ENCODE results near the gene RGS6.

The RGS6 gene

DNA sequence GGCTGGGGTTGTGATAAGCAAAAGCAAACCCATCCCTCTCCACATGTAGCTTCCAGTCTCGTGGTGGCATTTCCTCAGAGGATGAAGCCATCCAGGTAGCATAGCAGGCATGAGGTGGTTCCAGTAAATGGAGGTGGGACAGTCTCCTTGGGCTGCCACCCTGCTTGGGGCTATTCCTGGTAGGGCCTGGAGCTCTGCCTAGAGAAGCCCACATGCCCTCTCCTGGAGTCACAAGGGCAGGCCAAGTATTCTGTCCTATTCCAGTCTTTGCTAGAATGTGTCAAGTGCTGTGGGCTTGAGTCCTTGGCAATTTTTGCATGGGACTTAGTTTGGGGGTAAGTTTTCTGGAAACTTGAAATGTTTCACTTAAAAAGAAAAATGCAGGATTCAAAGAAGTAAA is 491.7 kb downstream of the RGS6 start:
- TF ChIP-seq, protein P1, sequence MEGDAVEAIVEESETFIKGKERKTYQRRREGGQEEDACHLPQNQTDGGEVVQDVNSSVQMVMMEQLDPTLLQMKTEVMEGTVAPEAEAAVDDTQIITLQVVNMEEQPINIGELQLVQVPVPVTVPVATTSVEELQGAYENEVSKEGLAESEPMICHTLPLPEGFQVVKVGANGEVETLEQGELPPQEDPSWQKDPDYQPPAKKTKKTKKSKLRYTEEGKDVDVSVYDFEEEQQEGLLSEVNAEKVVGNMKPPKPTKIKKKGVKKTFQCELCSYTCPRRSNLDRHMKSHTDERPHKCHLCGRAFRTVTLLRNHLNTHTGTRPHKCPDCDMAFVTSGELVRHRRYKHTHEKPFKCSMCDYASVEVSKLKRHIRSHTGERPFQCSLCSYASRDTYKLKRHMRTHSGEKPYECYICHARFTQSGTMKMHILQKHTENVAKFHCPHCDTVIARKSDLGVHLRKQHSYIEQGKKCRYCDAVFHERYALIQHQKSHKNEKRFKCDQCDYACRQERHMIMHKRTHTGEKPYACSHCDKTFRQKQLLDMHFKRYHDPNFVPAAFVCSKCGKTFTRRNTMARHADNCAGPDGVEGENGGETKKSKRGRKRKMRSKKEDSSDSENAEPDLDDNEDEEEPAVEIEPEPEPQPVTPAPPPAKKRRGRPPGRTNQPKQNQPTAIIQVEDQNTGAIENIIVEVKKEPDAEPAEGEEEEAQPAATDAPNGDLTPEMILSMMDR (IDR thresholded peaks at IDR 0.05; ENCODE audit: low read depth, low read length, missing control alignments) = no peak
- DNase-seq (ENCODE audit: low read depth) = no peak
- no peak overlapping the region for H3K4me3 ChIP-seq (ENCODE audit: low read depth, low read length)

GRCh38 chr14:72430457-72430856 is 498.2 kb downstream of the RGS6 start:
- DNase-seq (ENCODE audit: low read depth) = no peak
- TF ChIP-seq, protein P1 (IDR thresholded peaks at IDR 0.05; ENCODE audit: low read depth, low read length, missing control alignments) = no peak
- no peak overlapping the region for H3K4me3 ChIP-seq (ENCODE audit: low read depth, low read length)

DNA sequence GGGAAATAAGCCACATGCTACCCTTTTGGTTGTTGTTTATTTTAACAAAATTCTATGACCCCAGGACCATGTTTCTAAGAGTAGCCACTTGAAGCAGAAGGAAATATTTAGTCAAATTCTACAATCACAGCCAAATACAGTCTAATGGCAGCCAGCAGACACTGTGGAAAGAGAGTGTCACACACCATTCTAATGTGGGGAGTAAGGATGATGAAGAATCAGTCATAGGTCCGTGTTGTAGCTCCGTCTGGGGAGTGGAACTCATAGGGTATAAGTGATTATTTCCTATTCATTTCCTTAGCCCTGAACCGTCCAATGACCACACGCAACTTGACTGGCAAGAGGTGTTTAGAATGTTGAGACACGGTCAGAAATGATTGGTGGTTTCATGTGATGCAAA is 500.5 kb downstream of the RGS6 start:
- DNase-seq (ENCODE audit: low read depth) = no peak
- TF ChIP-seq, protein P1 (IDR thresholded peaks at IDR 0.05; ENCODE audit: low read depth, low read length, missing control alignments) = no peak
- H3K4me3 ChIP-seq (ENCODE audit: low read depth, low read length) = no peak overlapping the region

GRCh38 chr14:72433511-72433910 is 501.3 kb downstream of the RGS6 start:
- H3K4me3 ChIP-seq (ENCODE audit: low read depth, low read length) = no peak overlapping the region
- no peak for DNase-seq (ENCODE audit: low read depth)
- TF ChIP-seq, protein P1 (IDR thresholded peaks at IDR 0.05; ENCODE audit: low read depth, low read length, missing control alignments) = no peak

DNA sequence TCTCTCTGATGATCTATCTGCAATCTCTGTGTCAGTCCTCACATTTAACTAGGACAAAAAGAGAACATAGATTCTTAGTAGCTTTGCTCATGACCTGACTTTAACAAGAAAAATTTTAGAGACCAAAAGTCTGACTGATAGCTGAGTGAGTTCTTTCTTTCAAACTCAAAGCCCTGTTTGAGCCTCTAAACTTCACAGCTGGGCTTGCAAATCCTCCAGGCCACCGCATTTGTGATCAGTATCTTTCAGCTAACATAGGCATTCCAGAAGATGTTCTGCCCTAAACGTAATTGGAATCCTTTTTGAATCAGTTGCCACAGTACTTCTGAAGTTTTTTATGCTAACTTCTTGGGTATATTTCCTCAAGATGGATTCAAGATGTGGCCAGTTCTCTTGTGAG is 502.6 kb downstream of the RGS6 start:
- TF ChIP-seq, protein P1 (IDR thresholded peaks at IDR 0.05; ENCODE audit: low read depth, low read length, missing control alignments) = no peak
- H3K4me3 ChIP-seq (ENCODE audit: low read depth, low read length) = no peak overlapping the region
- DNase-seq (ENCODE audit: low read depth) = no peak

DNA sequence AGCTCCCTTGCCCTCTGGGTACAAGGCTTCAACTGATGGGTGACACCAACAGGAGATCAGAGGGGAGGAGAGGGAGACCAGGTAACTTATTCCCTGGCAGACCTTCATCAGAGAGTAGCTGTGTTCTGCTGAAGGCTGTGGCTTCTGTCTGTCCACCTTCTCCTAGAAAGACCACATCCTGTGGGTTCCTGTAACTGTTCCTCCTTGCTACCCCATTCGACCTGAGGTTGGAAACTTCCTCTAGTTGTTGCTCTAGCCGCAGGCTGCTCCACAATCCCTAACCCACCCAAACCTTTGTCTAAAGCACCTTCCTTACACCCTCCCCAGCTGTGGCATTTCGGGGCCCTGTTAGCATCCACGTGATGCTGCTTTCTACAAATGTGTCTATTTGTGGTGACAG is 507.5 kb downstream of the RGS6 start:
- TF ChIP-seq, protein P1 (IDR thresholded peaks at IDR 0.05; ENCODE audit: low read depth, low read length, missing control alignments) = no peak
- DNase-seq (ENCODE audit: low read depth) = no peak

GRCh38 chr14:72443256-72443655 is 511.0 kb downstream of the RGS6 start:
- TF ChIP-seq, protein P1 (IDR thresholded peaks at IDR 0.05; ENCODE audit: low read depth, low read length, missing control alignments) = no peak
- no peak overlapping the region for H3K4me3 ChIP-seq (ENCODE audit: low read depth, low read length)
- no peak for DNase-seq (ENCODE audit: low read depth)

More for the DNA sequence above, 507.5 kb downstream of the RGS6 start:
- no peak overlapping the region for H3K4me3 ChIP-seq (ENCODE audit: low read depth, low read length)

Data from GM12864 (cell line).